AG08395 (cell line): ENCODE data around the gene RNU1-2.
"Not testable (repeated sequence)": the region's sequence is repeated elsewhere in the genome, so short reads cannot be mapped to it uniquely, and the experiment has no call there.

Experiments
- DNase-seq: peaks from one replicate; pipeline ENCODE4 v3.0.0; 2012; ENCODE audit warnings: mixed read lengths, low spot score

The RNU1-2 gene

GRCh38 chr1:16895598-16896315, at the start of gene RNU1-2:
Gene RNU1-2, plus strand, starts transcription at chr1:16895980.
- peak; percentile 57 for DNase-seq

GRCh38 chr1:16856201-16856600, 39.6 kb upstream of the RNU1-2 start:
- DNase-seq, result not testable (repeated sequence)

- not testable (repeated sequence) for DNase-seq
These were observed 36.4 kb upstream of the RNU1-2 start for GRCh38 chr1:16859167-16860041.

- DNase-seq, result not testable (repeated sequence)
These were observed 35.7 kb upstream of the RNU1-2 start for GRCh38 chr1:16860048-16860447.

GRCh38 chr1:16861832-16862245, 33.9 kb upstream of the RNU1-2 start:
- DNase-seq, result not testable (repeated sequence)

- not testable (repeated sequence) for DNase-seq
These were observed 33.4 kb upstream of the RNU1-2 start for GRCh38 chr1:16862415-16862814.

- not testable (repeated sequence) for DNase-seq
These were observed 32.8 kb upstream of the RNU1-2 start for GRCh38 chr1:16863024-16863423.

GRCh38 chr1:16866926-16867707, 28.7 kb upstream of the RNU1-2 start:
- DNase-seq, result not testable (repeated sequence)

- DNase-seq, result not testable (repeated sequence)
These were observed 27.0 kb upstream of the RNU1-2 start for GRCh38 chr1:16868787-16869186.

- DNase-seq, result not testable (repeated sequence)
These were observed 25.8 kb upstream of the RNU1-2 start for GRCh38 chr1:16869996-16870395.

- not testable (repeated sequence) for DNase-seq
These were observed 24.6 kb upstream of the RNU1-2 start for GRCh38 chr1:16871171-16871570.

- DNase-seq, result not testable (repeated sequence)
These were observed 23.4 kb upstream of the RNU1-2 start for GRCh38 chr1:16872152-16873075.

- DNase-seq, result not testable (repeated sequence)
These were observed 22.5 kb upstream of the RNU1-2 start for GRCh38 chr1:16873076-16873879.

GRCh38 chr1:16874968-16875765, 20.6 kb upstream of the RNU1-2 start:
- not testable (repeated sequence) for DNase-seq

- DNase-seq, result not testable (repeated sequence)
These were observed 14.0 kb upstream of the RNU1-2 start for GRCh38 chr1:16881742-16882141.

- no peak for DNase-seq
These were observed 12.8 kb upstream of the RNU1-2 start for GRCh38 chr1:16882986-16883385.

GRCh38 chr1:16884487-16884886, 11.3 kb upstream of the RNU1-2 start:
- not testable (repeated sequence) for DNase-seq

- no peak for DNase-seq
These were observed 8.7 kb upstream of the RNU1-2 start for GRCh38 chr1:16886860-16887605.
